ENCODE measurements around the gene CYP20A1. TPM values are rescaled to one million over a fixed set of nuclear protein-coding genes. Genes with fewer than 3 reads are reported as not detected.
A peak's percentile ranks its signal among the peaks of the same experiment; 100 is the strongest.

The CYP20A1 gene
- total and polyA plus RNA-seq, 8 donors, result 21.2 to 31.0 (median 23.2) TPM

DNA sequence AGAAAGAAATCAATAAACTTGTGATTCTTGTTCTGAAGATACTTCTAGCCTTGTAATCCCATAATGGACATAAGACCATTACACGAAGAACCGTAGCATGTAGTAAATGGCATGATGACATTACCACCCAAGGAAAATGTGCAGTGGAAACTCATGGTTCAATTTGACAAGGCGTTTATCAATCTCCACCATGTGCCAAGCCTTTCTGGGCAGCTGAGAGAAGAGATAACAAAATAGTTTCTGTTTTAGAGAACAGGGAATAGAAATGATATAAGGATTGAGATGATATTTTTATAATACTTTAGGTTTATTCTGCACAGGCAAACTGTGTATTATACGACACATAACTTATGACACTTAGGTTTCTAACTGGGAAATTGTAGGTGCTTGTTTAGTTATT, 108.6 kb downstream of the CYP20A1 start:
- no peak overlapping the region for H3K4me3 ChIP-seq
- intact Hi-C loops (cut with DNase I), result no loop called here
- H3K36me3 ChIP-seq, result peaks cover 0 to 11% of the 10 kb centered on the region in 2 donors
- H3K27ac ChIP-seq, result no peak overlapping the region
- no peak for DNase-seq
- no peaks in the 10 kb centered on the region for H3K27me3 ChIP-seq
- TF ChIP-seq, protein P1, sequence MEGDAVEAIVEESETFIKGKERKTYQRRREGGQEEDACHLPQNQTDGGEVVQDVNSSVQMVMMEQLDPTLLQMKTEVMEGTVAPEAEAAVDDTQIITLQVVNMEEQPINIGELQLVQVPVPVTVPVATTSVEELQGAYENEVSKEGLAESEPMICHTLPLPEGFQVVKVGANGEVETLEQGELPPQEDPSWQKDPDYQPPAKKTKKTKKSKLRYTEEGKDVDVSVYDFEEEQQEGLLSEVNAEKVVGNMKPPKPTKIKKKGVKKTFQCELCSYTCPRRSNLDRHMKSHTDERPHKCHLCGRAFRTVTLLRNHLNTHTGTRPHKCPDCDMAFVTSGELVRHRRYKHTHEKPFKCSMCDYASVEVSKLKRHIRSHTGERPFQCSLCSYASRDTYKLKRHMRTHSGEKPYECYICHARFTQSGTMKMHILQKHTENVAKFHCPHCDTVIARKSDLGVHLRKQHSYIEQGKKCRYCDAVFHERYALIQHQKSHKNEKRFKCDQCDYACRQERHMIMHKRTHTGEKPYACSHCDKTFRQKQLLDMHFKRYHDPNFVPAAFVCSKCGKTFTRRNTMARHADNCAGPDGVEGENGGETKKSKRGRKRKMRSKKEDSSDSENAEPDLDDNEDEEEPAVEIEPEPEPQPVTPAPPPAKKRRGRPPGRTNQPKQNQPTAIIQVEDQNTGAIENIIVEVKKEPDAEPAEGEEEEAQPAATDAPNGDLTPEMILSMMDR (IDR thresholded peaks at IDR 0.05), result no peak
- H3K9me3 ChIP-seq, result no peaks in the 10 kb centered on the region
- no peaks in the 10 kb centered on the region for H3K4me1 ChIP-seq
- no peak for ATAC-seq

DNA sequence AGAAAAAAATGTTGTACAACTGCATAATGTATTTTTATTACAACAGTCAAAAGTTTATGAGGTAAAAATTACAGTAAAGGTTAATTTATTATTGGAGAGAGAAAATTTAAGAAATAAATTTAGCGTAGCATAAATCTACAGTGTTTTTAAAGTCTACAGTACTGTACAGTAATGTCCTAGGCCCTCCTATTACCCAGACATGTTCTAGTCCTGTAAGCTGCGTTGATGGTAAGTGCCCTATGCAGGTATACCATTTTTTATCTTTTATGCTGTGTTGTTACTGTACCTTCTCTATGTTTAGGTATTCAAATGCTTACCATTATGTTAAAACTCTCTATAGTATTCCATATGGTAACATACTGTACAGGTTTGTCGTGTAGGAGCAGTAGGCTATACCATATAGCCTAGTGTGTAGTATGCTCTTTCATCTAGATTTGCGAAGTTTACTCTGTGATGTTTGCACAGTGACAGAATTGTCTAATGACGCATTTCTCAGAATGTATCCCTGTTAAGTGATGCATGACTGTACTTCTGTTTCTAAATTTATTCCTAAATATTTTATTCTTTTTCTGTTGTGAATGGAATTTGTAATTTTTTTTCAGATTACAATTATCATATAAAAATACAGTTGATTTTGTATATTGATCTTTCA, 113.9 kb downstream of the CYP20A1 start:
- intact Hi-C loops (cut with DNase I), result no loop called here
- ATAC-seq, result peak; percentile 49
- no peaks in the 10 kb centered on the region for H3K36me3 ChIP-seq
- H3K4me3 ChIP-seq, result no peak overlapping the region
- TF ChIP-seq, protein P1 (IDR thresholded peaks at IDR 0.05), result no peak
- no peak overlapping the region for H3K27ac ChIP-seq
- DNase-seq, result no peak
- H3K4me1 ChIP-seq, result no peaks in the 10 kb centered on the region
- H3K27me3 ChIP-seq, result no peaks in the 10 kb centered on the region
- no peaks in the 10 kb centered on the region for H3K9me3 ChIP-seq

DNA sequence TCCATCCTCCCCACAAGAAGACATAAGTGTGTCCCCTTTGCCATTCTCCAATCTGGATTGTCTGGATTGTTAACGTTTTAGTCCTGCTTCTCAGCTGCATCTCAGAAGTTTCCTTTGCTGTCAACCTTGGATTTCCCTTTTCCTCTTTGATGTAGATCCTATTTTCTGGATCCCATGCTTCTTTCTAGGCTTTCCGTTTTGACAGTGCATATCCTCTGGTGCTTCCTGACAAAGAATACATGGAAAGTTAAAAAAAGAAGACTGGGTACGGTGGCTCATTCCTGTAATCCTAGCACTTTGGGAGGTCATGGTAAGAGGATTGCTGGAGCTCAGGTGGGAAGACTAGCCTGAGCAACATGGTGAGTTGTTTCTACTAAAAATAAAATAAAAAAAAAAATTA, 116.1 kb downstream of the CYP20A1 start:
- Histone ChIP-seq H3K27ac (no peak overlapping the region), H3K27me3 (no peaks in the 10 kb centered on the region), H3K9me3 (no peaks in the 10 kb centered on the region), H3K4me3 (no peak overlapping the region), H3K36me3 (no peaks in the 10 kb centered on the region), H3K4me1 (no peaks in the 10 kb centered on the region)
- TF ChIP-seq, protein P1 (IDR thresholded peaks at IDR 0.05), result no peak
- intact Hi-C loops (cut with DNase I), result no loop called here
- DNase-seq, result no peak
- no peak for ATAC-seq

Other genes with a start within 250 kb of the CYP20A1 start
- gene NBEAL1, start 224.1 kb upstream of the CYP20A1 start, total RNA-seq, result 10 to 100 TPM; 60.3 to 72.2 TPM
- gene NBEAL1, start 224.1 kb upstream of the CYP20A1 start, polyA plus RNA-seq (ENCODE audit: insufficient read length in 6 of 6), result 10 to 100 TPM; 11.4 to 20.5 (median 18.9) TPM
- gene ABI2, start 89.4 kb downstream of the CYP20A1 start, total RNA-seq, result 10 to 100 TPM; 32.8 to 51.2 TPM
- gene ABI2, start 89.4 kb downstream of the CYP20A1 start, polyA plus RNA-seq (ENCODE audit: insufficient read length in 6 of 6), result 10 to 100 TPM; 68.2 to 77.6 (median 75.1) TPM